RPMI7951 (cell line): ENCODE results near the gene VPS18. TPM values are rescaled to one million over a fixed set of nuclear protein-coding genes. Genes with fewer than 3 reads are reported as not detected.

Source experiments
- DNase-seq: peaks from one replicate; pipeline ENCODE4 v3.0.0-alpha.2; 2012; ENCODE audit warnings: low read depth
- total RNA-seq: library from RNA; depleted of rRNA; stranded (reverse); fragments of >200 nt; shearing (Covaris generic); gene quantifications from 2 replicates; pipeline ENCODE4 v1.2.3, GENCODE V29; 2014

VPS18 gene
- total RNA-seq, 1 experiment from 2014 or later: 14.9 TPM

- no peak for DNase-seq
These were observed 27.1 kb upstream of the VPS18 start for GRCh38 chr15:40867199-40867598.

GRCh38 chr15:40869686-40870085 is 24.6 kb upstream of the VPS18 start:
- DNase-seq: no peak

- DNase-seq: no peak
These were observed 23.5 kb upstream of the VPS18 start for GRCh38 chr15:40870716-40871115.

- no peak for DNase-seq
These were observed 22.3 kb upstream of the VPS18 start for GRCh38 chr15:40871749-40872617.

GRCh38 chr15:40872791-40873693 is 21.2 kb upstream of the VPS18 start:
- no peak for DNase-seq

- peak; percentile 53 for DNase-seq
These were observed 20.3 kb upstream of the VPS18 start, which contains the start of gene RHOV for GRCh38 chr15:40873694-40874561. RHOV (minus strand) TSS chr15:40874234; CDS start chr15:40874139, 95 bp downstream.

- peak; percentile 78 for DNase-seq
These were observed 18.1 kb upstream of the VPS18 start for GRCh38 chr15:40875991-40876730.

GRCh38 chr15:40877694-40878093 is 16.6 kb upstream of the VPS18 start:
- DNase-seq: no peak

GRCh38 chr15:40878785-40879184 is 15.5 kb upstream of the VPS18 start:
- DNase-seq: peak; percentile 52

- peak; percentile 34 for DNase-seq
These were observed 14.6 kb upstream of the VPS18 start for GRCh38 chr15:40879609-40880008.

- DNase-seq: no peak
These were observed 12.9 kb upstream of the VPS18 start for GRCh38 chr15:40881351-40881750.

- DNase-seq: no peak
These were observed 7.7 kb upstream of the VPS18 start for GRCh38 chr15:40886586-40886985.

- DNase-seq: no peak
These were observed 5.1 kb upstream of the VPS18 start for GRCh38 chr15:40889112-40889511.

- no peak for DNase-seq
These were observed 3.1 kb upstream of the VPS18 start for GRCh38 chr15:40891138-40891537.

GRCh38 chr15:40891810-40892446 is 2.3 kb upstream of the VPS18 start:
- peak; percentile 59 for DNase-seq

GRCh38 chr15:40892447-40893012 is 1.7 kb upstream of the VPS18 start:
- no peak for DNase-seq

- DNase-seq: no peak
These were observed 1.1 kb upstream of the VPS18 start for GRCh38 chr15:40893019-40893670.

- peak; percentile 80 for DNase-seq
These were observed 615 bp downstream of the VPS18 start for GRCh38 chr15:40894681-40895448.
